PC-9 (cell line): ENCODE results near the gene NRG2. TPM values are rescaled to one million over a fixed set of nuclear protein-coding genes. Genes with fewer than 3 reads are reported as not detected.

Experiments
- BruUV-seq: library from RNA; stranded (reverse); fragments of 400-500 nt; replicated peaks from 2 replicates; lab custom pipeline; 2021; lab: Mats Ljungman, UMichigan
- CTCF ChIA-PET: fragments of 300-600 bp; sonication (Branson Sonifier 250); formaldehyde crosslinking; loops from one replicate; lab custom pipeline; 2022; ENCODE audit warnings: antibody characterized with exemption; lab: Charles Lee
- POLR2A ChIA-PET: fragments of 300-600 bp; sonication (Branson Sonifier 250); formaldehyde crosslinking; loops from one replicate; lab custom pipeline; 2022; ENCODE audit warnings: antibody characterized with exemption; ENCODE audit not compliant: unreplicated experiment; lab: Charles Lee
- DNase-seq, 2 experiments: peaks; one replicate each; pipeline versions ENCODE4 v3.0.0 to v3.0.0-alpha.2; 2015 to 2022; ENCODE audit warnings: mixed read lengths in 1 of 2
- H2AFZ ChIP-seq: fragments of 200-600 bp; sonication (generic); 2 replicates; pipeline ENCODE4 v1.8.1; 2017; ENCODE audit warnings: antibody characterized with exemption
- H3F3A ChIP-seq: fragments of 200-600 bp; sonication (generic); 2 replicates; pipeline ENCODE4 v1.8.1; 2017; ENCODE audit warnings: antibody characterized with exemption, mild to moderate bottlenecking, low read depth; ENCODE audit not compliant: insufficient read depth
- H3K27ac ChIP-seq: fragments of 200-600 bp; sonication (generic); 2 replicates; pipeline ENCODE4 v1.6.1; 2016; ENCODE audit warnings: mixed run types
- H3K27me3 ChIP-seq: fragments of 200-600 bp; sonication (generic); 2 replicates; pipeline ENCODE4 v1.6.1; 2016; ENCODE audit warnings: low read depth, mixed run types; ENCODE audit not compliant: insufficient read depth
- H3K36me3 ChIP-seq: fragments of 200-600 bp; sonication (generic); 2 replicates; pipeline ENCODE4 v1.6.1; 2016; ENCODE audit warnings: low read depth, mixed run types
- H3K4me1 ChIP-seq: fragments of 200-600 bp; sonication (generic); replicated peaks from 2 replicates; pipeline ENCODE4 v1.6.1; 2016; ENCODE audit warnings: mixed run types; ENCODE audit not compliant: insufficient read depth
- H3K4me2 ChIP-seq: fragments of 200-600 bp; sonication (generic); 2 replicates; pipeline ENCODE4 v1.6.1; 2017; ENCODE audit warnings: mixed run types
- H3K4me3 ChIP-seq: fragments of 200-600 bp; sonication (generic); 2 replicates; pipeline ENCODE4 v1.6.1; 2016; ENCODE audit warnings: mixed run types
- H3K79me2 ChIP-seq: fragments of 200-600 bp; sonication (generic); 2 replicates; pipeline ENCODE4 v1.6.1; 2017; ENCODE audit warnings: low read depth, mixed run types
- H3K9me2 ChIP-seq: fragments of 200-600 bp; sonication (generic); 2 replicates; pipeline ENCODE4 v1.8.1; 2017; ENCODE audit warnings: mild to moderate bottlenecking; ENCODE audit not compliant: insufficient read depth
- H3K9me3 ChIP-seq: fragments of 200-600 bp; sonication (generic); 2 replicates; pipeline ENCODE4 v1.8.1; 2016; ENCODE audit warnings: low read depth; ENCODE audit not compliant: insufficient read depth
- H4K20me1 ChIP-seq: fragments of 200-600 bp; sonication (generic); 2 replicates; pipeline ENCODE4 v1.8.1; 2017; ENCODE audit not compliant: insufficient read depth
- CTCF ChIP-seq: fragments of 200-600 bp; sonication (generic); conservative IDR thresholded peaks from 2 replicates; pipeline ENCODE4 v1.6.1; 2017; ENCODE audit warnings: mixed run types, antibody characterized with exemption, mild to moderate bottlenecking, moderate library complexity
- EZH2 ChIP-seq: fragments of 200-600 bp; sonication (generic); IDR thresholded peaks from 2 replicates; pipeline ENCODE4 v1.8.0; 2017; ENCODE audit warnings: antibody characterized with exemption, low read depth
- intact Hi-C: fragments of 100-400 bp; cut with micrococcal nuclease; formaldehyde crosslinking; loops from one replicate; pipeline ENCODE4 v1.10.0; 2022; ENCODE audit not compliant: unreplicated experiment
- total RNA-seq: library from RNA; stranded (reverse); gene quantifications from 2 replicates; pipeline ENCODE4 v1.2.3, GENCODE V29; 2021

Gene NRG2
- total RNA-seq, 1 experiment from 2014 or later = not detected

- BruUV-seq = no TSS peak
Measured at GRCh38 chr5:140051950-140052349, 8.9 kb upstream of the NRG2 start.

GRCh38 chr5:140049713-140050112, 6.6 kb upstream of the NRG2 start:
- CTCF ChIA-PET = interaction anchor here (0.6 kb wide), 1 partner anchor 104 kb away, joined by 3 read pairs; no protein-coding TSS in a partner anchor

More at GRCh38 chr5:140051950-140052349, 8.9 kb upstream of the NRG2 start:
- H3K4me1 ChIP-seq = no peaks in the 10 kb centered on the region
- H3K36me3 ChIP-seq = no peaks in the 10 kb centered on the region
- ChIA-PET POLR2A (no interaction called here), CTCF (no interaction called here)
- H3K4me2 ChIP-seq = no peak overlapping the region
- intact Hi-C loops = no loop called here
- H3K79me2 ChIP-seq = no peaks in the 10 kb centered on the region
- no peak for TF ChIP-seq CTCF
- no peak for TF ChIP-seq EZH2
- no peaks in the 10 kb centered on the region for H3K9me3 ChIP-seq
- H3K4me3 ChIP-seq = no peak overlapping the region
- H3K27ac ChIP-seq = no peak overlapping the region
- H3F3A ChIP-seq = 0 out of 2 replicates have a peak, but pooled peaks cover 4% of the 10 kb centered on the region
- DNase-seq = no peak
- H4K20me1 ChIP-seq = no peaks in the 10 kb centered on the region
- peaks cover 21% of the 10 kb centered on the region; the same call in 1 of the 2 replicates for H3K27me3 ChIP-seq
- no peaks in the 10 kb centered on the region for H3K9me2 ChIP-seq
- no peak overlapping the region for H2AFZ ChIP-seq

GRCh38 chr5:140049205-140049604, 6.1 kb upstream of the NRG2 start:
- no peaks in the 10 kb centered on the region for H4K20me1 ChIP-seq
- H2AFZ ChIP-seq = no peak overlapping the region
- no peak for DNase-seq
- ChIA-PET POLR2A (no interaction called here), CTCF (no interaction called here)
- peaks cover 13% of the 10 kb centered on the region; the same call in 1 of the 2 replicates for H3K27me3 ChIP-seq
- BruUV-seq = no TSS peak
- H3K36me3 ChIP-seq = no peaks in the 10 kb centered on the region
- no peaks in the 10 kb centered on the region for H3K4me1 ChIP-seq
- TF ChIP-seq CTCF = no peak
- TF ChIP-seq EZH2 = no peak
- no peak overlapping the region for H3K4me3 ChIP-seq
- H3K9me3 ChIP-seq = no peaks in the 10 kb centered on the region
- intact Hi-C loops = no loop called here
- H3K9me2 ChIP-seq = no peaks in the 10 kb centered on the region
- H3K27ac ChIP-seq = no peak overlapping the region
- H3K79me2 ChIP-seq = no peaks in the 10 kb centered on the region
- H3K4me2 ChIP-seq = no peak overlapping the region
- H3F3A ChIP-seq = 0 out of 2 replicates have a peak, but pooled peaks cover 4% of the 10 kb centered on the region

More at GRCh38 chr5:140049713-140050112, 6.6 kb upstream of the NRG2 start:
- Histone ChIP-seq H3K9me2 (no peaks in the 10 kb centered on the region), H3K79me2 (no peaks in the 10 kb centered on the region), H3K27ac (no peak overlapping the region), H3K4me1 (no peaks in the 10 kb centered on the region), H3K9me3 (no peaks in the 10 kb centered on the region), H3K27me3 (peaks cover 13% of the 10 kb centered on the region; the same call in 1 of the 2 replicates), H3K4me3 (no peak overlapping the region), H4K20me1 (no peaks in the 10 kb centered on the region), H3K4me2 (no peak overlapping the region), H3F3A (0 out of 2 replicates have a peak, but pooled peaks cover 4% of the 10 kb centered on the region), H3K36me3 (no peaks in the 10 kb centered on the region), H2AFZ (no peak overlapping the region)
- intact Hi-C loops = no loop called here
- no peak for TF ChIP-seq EZH2
- no peak for TF ChIP-seq CTCF
- BruUV-seq = no TSS peak
- no peak for DNase-seq
- POLR2A ChIA-PET = interaction anchor here (0.7 kb wide), 1 partner anchor 14 kb away, joined by 3 read pairs; no protein-coding TSS in a partner anchor
